GM12878 (cell line): ENCODE results near the gene FAM181B. TPM values are rescaled to one million over a fixed set of nuclear protein-coding genes. Genes with fewer than 3 reads are reported as not detected.

Source experiments
- ATAC-seq: fragments of 200-7000 bp; cut with Tn5 transposase; 3 replicates; pipeline ENCODE4 v1.9.1; 2020; ENCODE audit warnings: mild to moderate bottlenecking, moderate library complexity
- BruUV-seq: library from RNA; stranded (reverse); fragments of 400-500 nt; replicated peaks from 2 replicates; lab custom pipeline; 2021; lab: Mats Ljungman, UMichigan
- CTCF ChIA-PET: fragments of 300-600 bp; sonication (Branson Sonifier 250); formaldehyde crosslinking; extraction: SDS; loops from one replicate; lab custom pipeline; 2021; ENCODE audit warnings: inconsistent platforms; lab: Yijun Ruan, JAX
- POLR2A ChIA-PET: fragments of 350-600 bp; formaldehyde crosslinking; extraction: SDS; loops from one replicate; lab custom pipeline; 2021; ENCODE audit warnings: inconsistent platforms; lab: Charles Lee
- RAD21 ChIA-PET: fragments of 300-600 bp; sonication (Branson Sonifier 250); formaldehyde crosslinking; loops from one replicate; lab custom pipeline; 2023; ENCODE audit warnings: antibody characterized with exemption; ENCODE audit not compliant: unreplicated experiment; lab: Charles Lee
- SMC1A ChIA-PET: fragments of 300-600 bp; sonication (Branson Sonifier 250); formaldehyde crosslinking; loops from one replicate; lab custom pipeline; 2023; ENCODE audit not compliant: unreplicated experiment, uncharacterized antibody; lab: Charles Lee
- DNase-seq: peaks from one replicate; pipeline ENCODE4 v3.0.0-alpha.2; 2011; ENCODE audit warnings: low read depth, low spot score
- FAIRE-seq: peaks from 3 replicates; lab custom pipeline; 2011; peaks lifted over from hg19 to GRCh38; lab: Jason Lieb, UNC
- H2AFZ ChIP-seq: 2 replicates; pipeline ENCODE4 v1.6.0; 2011; ENCODE audit warnings: low read depth, low read length, control low read depth; ENCODE audit not compliant: control insufficient read depth
- H3K27ac ChIP-seq: 2 replicates; pipeline ENCODE4 v1.5.1; 2011; ENCODE audit warnings: control low read depth; ENCODE audit not compliant: control insufficient read depth, insufficient read depth
- H3K27me3 ChIP-seq, 2 experiments: replicated peaks in 1 of 2; 2 replicates each; pipeline versions ENCODE4 v1.6.0 to v1.6.1; 2011; ENCODE audit warnings: low read length in 1 of 2; ENCODE audit not compliant: control insufficient read depth in 2 of 2, insufficient read depth in 2 of 2
- H3K36me3 ChIP-seq, 2 experiments: 2 replicates each; pipeline ENCODE4 v1.5.1; 2011; ENCODE audit warnings: low read length in 1 of 2; ENCODE audit not compliant: control insufficient read depth in 2 of 2, insufficient read depth in 2 of 2
- H3K4me1 ChIP-seq: 2 replicates; pipeline ENCODE4 v1.6.1; 2011; ENCODE audit warnings: mild to moderate bottlenecking, low read length, moderate library complexity, mixed read lengths; ENCODE audit not compliant: control insufficient read depth, insufficient read depth
- H3K4me2 ChIP-seq: 2 replicates; pipeline ENCODE4 v1.6.0; 2011; ENCODE audit warnings: control low read depth; ENCODE audit not compliant: control insufficient read depth, insufficient read depth
- H3K4me3 ChIP-seq: fragments of 200-600 bp; sonication (generic); 2 replicates; pipeline ENCODE4 v1.5.1; 2016
- H3K79me2 ChIP-seq: 2 replicates; pipeline ENCODE4 v1.6.0; 2011; ENCODE audit warnings: low read length; ENCODE audit not compliant: control insufficient read depth, insufficient read depth
- H3K9ac ChIP-seq: 2 replicates; pipeline ENCODE4 v1.8.0; 2011; ENCODE audit warnings: low read length, control low read depth, mixed read lengths; ENCODE audit not compliant: control insufficient read depth, insufficient read depth
- H3K9me3 ChIP-seq: replicated peaks from 3 replicates; pipeline ENCODE4 v1.5.1; 2011; ENCODE audit warnings: mild to moderate bottlenecking, low read length; ENCODE audit not compliant: control insufficient read depth, insufficient read depth
- H4K20me1 ChIP-seq: 2 replicates; pipeline ENCODE4 v1.6.0; 2011; ENCODE audit not compliant: control insufficient read depth, insufficient read depth
- MTA2 ChIP-seq: fragments of 450-650 bp; IDR thresholded peaks from 2 replicates; pipeline ENCODE4 v1.6.1; 2016; ENCODE audit warnings: low read depth, mild to moderate bottlenecking, moderate library complexity
- WGBS: methylation state at CpG from one replicate; pipeline ENCODE4 v1.1.6; 2016; ENCODE audit warnings: low lambda C conversion rate; ENCODE audit not compliant: insufficient replicate concordance, insufficient coverage; ENCODE audit errors: missing lambda C conversion rate; 5-methylcytosine and 5-hydroxymethylcytosine counted together
- in situ Hi-C: fragments of 300-500 bp; cut with MboI; formaldehyde crosslinking; loops from 9 replicates; pipeline ENCODE4 v1.14.3; 2018; ENCODE audit warnings: mixed read lengths
- intact Hi-C: fragments of 100-400 bp; cut with micrococcal nuclease; formaldehyde crosslinking; loops from one replicate; pipeline ENCODE4 v1.14.2; 2022; ENCODE audit not compliant: unreplicated experiment
- polyA plus RNA-seq, 11 experiments: library from polyadenylated mRNA; depleted of rRNA in 4 of 11; unstranded in 6 of 11; stranded (reverse) in 5 of 11; fragments of >200 nt; fragmentation: Nextera tagmentation in 4 of 11; fragmentation: Illumina TruSeq in 1 of 11; extraction: Ambion mirVana in 4 of 11; extraction: Trizol in 1 of 11; gene quantifications; 1 replicate in 1 of 11; 2 replicates in 10 of 11; pipeline versions ENCODE4 v1.2.1 to v1.2.3, GENCODE V29; 2011 to 2016; ENCODE audit warnings: inconsistent platforms in 2 of 11, missing spikeins in 2 of 11, low read depth in 1 of 11
- small RNA-seq: library from RNA; depleted of rRNA; stranded (forward); fragments of <200 nt; gene quantifications from one replicate; pipeline ENCODE3, GENCODE V24; 2014
- total RNA-seq, 4 experiments: library from RNA; depleted of rRNA in 3 of 4; stranded (reverse); fragments of >200 nt in 3 of 4; fragmentation: Illumina TruSeq in 1 of 4; extraction: Trizol in 1 of 4; gene quantifications; 2 replicates each; pipeline versions ENCODE4 v1.2.1 to v1.2.3, GENCODE V29; 2013 to 2021

The FAM181B gene
- total and polyA plus RNA-seq, 10 of the 15 experiments (the other 5 are each of a cell fraction or from before 2014, with no cell fraction given), result not detected

GRCh38 chr11:82680252-82680651 is 53.4 kb downstream of the FAM181B start:
- BruUV-seq, result no TSS peak
- Histone ChIP-seq H3K79me2 (no peaks in the 10 kb centered on the region), H2AFZ (no peak overlapping the region), H3K4me2 (no peak overlapping the region), H3K9me3 (no peaks in the 10 kb centered on the region; the same call in 2 of the 3 replicates), H3K4me3 (no peak overlapping the region), H4K20me1 (no peaks in the 10 kb centered on the region), H3K9ac (no peak overlapping the region), H3K27ac (no peak overlapping the region), H3K27me3 (no peaks in the 10 kb centered on the region; a peak in 1 of 4 replicates), H3K4me1 (no peaks in the 10 kb centered on the region), H3K36me3 (no peaks in the 10 kb centered on the region)
- ChIA-PET SMC1A (interaction anchor here (1.0 to 1.9 kb wide), 3 partner anchors 15 to 26 kb away, joined by 3 to 18 read pairs (median 4); no protein-coding TSS in a partner anchor), RAD21 (no interaction called here), POLR2A (no interaction called here), CTCF (interaction anchor here (0.6 to 3.4 kb wide), 7 partner anchors 15 to 699 kb away, joined by 3 to 19 read pairs (median 4); no protein-coding TSS in a partner anchor)
- ATAC-seq (no peak), DNase-seq (no peak), FAIRE-seq (no peak)
- in situ Hi-C loops (no loop called here), intact Hi-C loops (loop anchor here (5.0 kb wide), 1 partner anchor 183 kb away; no protein-coding TSS in a partner anchor)
- WGBS, result 5% methylated on average over 1 of the region's 1 CpG
- TF ChIP-seq MTA2, result no peak

Small RNA genes lying within 50 kb of the gene (small RNA-seq; reads per million reads assigned to genes)
- 1.2 reads per million, percentile 41 among the genes with 10 or more reads in this experiment for gene RPS28P7

Other genes with a start within 250 kb of the FAM181B start
- 16.1 and 18.3 TPM in 2 replicates for gene PRCP, start 166.6 kb upstream of the FAM181B start, total RNA-seq (2014; rRNA removed)
- 19.4 and 20.2 TPM in 2 replicates for gene PRCP, start 166.6 kb upstream of the FAM181B start, total RNA-seq (2014; rRNA removed; fragmentation: Illumina TruSeq; extraction: Trizol)
- 20.6 and 21.5 TPM in 2 replicates for gene PRCP, start 166.6 kb upstream of the FAM181B start, total RNA-seq (2021)
- gene PRCP, start 166.6 kb upstream of the FAM181B start, polyA plus RNA-seq (2011; rRNA removed), result 43.6 and 55.5 TPM in 2 replicates
- gene PRCP, start 166.6 kb upstream of the FAM181B start, polyA plus RNA-seq (2014; fragmentation: Illumina TruSeq; extraction: Trizol), result 26.9 and 30.4 TPM in 2 replicates
- gene PRCP, start 166.6 kb upstream of the FAM181B start, polyA plus RNA-seq (2014; fragmentation: Nextera tagmentation; extraction: Ambion mirVana), result 10 to 100 TPM; 21.5 to 25.3 TPM
- gene PRCP, start 166.6 kb upstream of the FAM181B start, polyA plus RNA-seq (2014; rRNA removed), result 14.2 and 15.4 TPM in 2 replicates
- 10 to 100 TPM; 14.9 to 15.4 TPM for gene PRCP, start 166.6 kb upstream of the FAM181B start, polyA plus RNA-seq (2016; fragmentation: Nextera tagmentation; extraction: Ambion mirVana)
- gene DDIAS, start 167.9 kb upstream of the FAM181B start, total RNA-seq (2014; rRNA removed), result 12.3 and 13.9 TPM in 2 replicates
- 13.1 and 13.6 TPM in 2 replicates for gene DDIAS, start 167.9 kb upstream of the FAM181B start, total RNA-seq (2014; rRNA removed; fragmentation: Illumina TruSeq; extraction: Trizol)
- gene DDIAS, start 167.9 kb upstream of the FAM181B start, total RNA-seq (2021), result 10.3 and 14.2 TPM in 2 replicates
- 14.7 and 19.6 TPM in 2 replicates for gene DDIAS, start 167.9 kb upstream of the FAM181B start, polyA plus RNA-seq (2011; rRNA removed)
- gene DDIAS, start 167.9 kb upstream of the FAM181B start, polyA plus RNA-seq (2014; fragmentation: Illumina TruSeq; extraction: Trizol), result 15.4 and 20.6 TPM in 2 replicates
- gene DDIAS, start 167.9 kb upstream of the FAM181B start, polyA plus RNA-seq (2014; fragmentation: Nextera tagmentation; extraction: Ambion mirVana), result 1 to 10 TPM; 6.9 to 7.0 TPM
- gene DDIAS, start 167.9 kb upstream of the FAM181B start, polyA plus RNA-seq (2014; rRNA removed), result 7.2 and 8.8 TPM in 2 replicates
- gene DDIAS, start 167.9 kb upstream of the FAM181B start, polyA plus RNA-seq (2016; fragmentation: Nextera tagmentation; extraction: Ambion mirVana), result 10 to 100 TPM; 22.6 to 27.8 TPM